HG02973 (cell line): ENCODE data around the gene ADGRA1.

Source experiments
- ATAC-seq: cut with Tn5 transposase; IDR thresholded peaks from one replicate; pipeline ENCODE4 v1.9.1; 2021; ENCODE audit warnings: moderate library complexity; ENCODE audit not compliant: unreplicated experiment

The ADGRA1 gene

DNA sequence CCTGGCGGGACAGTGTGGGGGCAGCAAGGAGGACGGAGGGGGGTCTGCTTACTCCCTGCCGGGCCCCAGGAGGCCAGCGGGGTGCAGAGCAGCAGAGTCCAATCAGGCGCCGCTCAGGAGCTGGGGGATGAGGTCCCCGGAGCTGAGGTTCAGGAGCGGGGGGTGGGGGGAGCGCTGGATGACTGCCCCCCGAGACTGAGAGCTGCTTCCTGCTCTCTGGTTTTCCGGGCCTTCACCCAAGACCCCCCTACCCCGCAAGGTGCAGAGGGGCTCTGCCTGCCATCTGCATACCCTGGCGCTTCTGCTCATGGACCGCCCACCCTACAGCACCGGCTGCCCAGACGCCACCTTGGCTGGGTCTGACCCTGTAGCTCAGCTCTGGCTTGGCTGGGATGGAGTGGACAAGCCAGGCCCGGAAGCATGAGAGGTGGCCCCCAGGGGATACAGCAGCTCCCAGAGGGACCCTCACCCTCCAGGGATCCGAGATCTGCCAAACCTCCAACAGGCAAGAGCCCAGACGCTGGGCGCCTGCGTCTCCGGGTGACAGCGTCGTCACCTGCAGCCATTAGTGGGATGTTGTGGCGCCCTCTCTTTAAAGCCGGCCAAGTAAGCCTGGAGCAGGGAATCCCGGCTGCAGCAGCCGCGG lies 73.2 kb downstream of the ADGRA1 start:
- no peak for ATAC-seq

DNA sequence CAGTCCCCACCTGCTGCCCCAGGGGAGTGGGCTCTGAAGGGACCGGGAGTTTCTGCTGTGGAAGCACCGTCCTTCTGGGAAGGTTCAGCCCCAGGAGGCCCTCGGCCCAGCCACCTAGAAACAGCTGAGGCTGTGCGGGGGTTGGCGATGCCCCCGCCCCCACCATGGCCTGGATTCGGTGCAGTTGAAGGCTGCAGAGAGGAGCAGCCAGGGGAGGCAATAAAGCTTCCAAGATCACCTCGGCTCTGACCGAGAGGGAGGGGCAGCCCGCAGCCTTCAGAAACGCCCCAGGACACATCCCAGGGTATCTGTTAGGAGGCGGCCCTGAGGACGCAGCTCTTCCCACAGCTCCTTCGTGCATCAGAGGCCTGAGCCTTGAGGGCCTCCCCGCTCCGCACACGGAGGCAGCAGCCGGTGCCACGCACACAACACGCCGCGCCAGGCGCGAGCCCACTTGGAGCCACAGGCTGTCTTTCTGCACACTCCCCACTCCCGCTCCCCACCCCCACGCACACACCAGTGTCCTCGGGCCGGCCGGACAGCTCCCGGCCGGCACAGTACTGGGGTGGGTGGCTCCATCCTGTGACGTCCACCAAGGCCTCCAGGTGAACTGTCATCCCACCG lies 73.9 kb downstream of the ADGRA1 start:
- no peak for ATAC-seq

DNA sequence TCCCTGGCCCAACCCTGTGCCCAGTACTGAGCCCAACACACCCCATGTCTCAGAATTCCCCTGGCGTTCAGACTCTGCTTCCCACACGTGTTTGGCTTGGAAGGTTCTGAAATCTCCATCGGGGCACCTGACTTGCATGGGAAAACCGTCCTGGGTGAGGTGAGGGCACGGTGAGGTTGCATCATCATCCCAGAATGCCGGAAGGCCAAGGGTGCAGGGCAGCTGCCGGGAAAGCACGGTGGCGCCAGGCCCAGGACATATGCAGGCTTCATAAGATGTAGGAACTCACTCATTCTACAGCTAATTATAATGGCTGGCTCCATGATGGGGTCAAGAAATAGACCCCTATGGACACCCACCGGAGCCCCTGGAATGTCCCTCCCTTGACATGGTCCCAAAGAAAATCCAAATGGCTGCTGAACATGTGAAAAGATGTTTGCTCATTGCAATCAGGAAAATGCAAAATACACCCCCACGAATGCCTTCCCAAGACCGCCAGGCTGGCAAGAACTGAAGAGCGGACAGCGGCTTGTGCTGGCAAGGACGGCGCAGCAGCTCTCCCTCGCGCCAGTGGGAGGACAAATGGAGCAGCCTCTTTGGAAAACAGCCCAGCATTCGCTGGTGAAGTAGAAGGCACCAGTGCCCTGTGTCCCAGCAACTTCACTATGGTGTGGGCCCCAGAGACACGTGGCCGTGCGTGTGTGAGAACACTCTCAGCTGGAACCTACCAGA lies 74.6 kb downstream of the ADGRA1 start:
- no peak for ATAC-seq

DNA sequence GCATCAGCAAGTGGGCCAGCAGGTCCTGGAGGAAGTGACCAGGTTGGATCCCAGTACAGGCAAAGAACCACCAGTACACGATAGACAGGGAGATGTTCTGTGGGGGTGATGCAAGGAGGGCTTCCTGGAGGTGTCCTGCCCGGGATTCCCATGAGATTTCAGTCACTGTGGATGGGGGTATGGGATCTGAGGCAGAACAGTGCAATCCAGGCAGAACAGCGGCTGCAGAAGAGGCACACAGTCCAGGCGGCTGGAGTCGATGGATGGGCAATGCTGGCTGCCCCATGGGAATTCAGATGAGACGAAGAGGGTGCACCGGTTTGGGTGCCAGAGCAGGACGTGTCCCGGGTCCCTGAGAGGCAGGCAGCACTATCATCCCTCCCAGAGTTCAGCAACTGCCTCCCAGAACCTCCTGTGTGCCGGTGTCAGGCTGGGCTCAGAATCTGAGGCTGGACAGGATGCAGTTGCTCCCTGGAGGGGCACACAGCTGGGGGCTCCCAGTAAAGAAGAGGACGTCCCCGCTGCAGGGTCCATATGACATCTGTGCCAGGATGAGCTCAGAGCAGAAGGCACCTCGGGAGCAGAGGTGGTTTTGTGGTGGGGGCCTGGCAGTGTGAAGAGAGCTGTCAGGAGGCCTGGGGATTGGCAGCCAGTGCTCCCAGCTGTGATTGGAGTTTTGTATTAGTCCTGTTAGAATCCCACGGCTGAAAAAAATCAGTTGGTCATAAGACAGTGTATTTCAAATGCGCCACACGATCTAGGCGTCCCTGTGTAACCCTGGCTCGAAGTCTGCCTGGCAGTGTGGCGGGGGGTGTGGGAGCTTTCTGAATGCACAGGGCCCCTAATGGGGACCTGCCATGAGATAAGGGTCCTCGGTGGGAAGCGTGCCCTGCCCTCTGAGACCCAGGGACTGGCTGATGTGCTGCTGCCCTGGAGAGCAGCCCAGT lies 75.5 kb downstream of the ADGRA1 start:
- ATAC-seq: no peak

DNA sequence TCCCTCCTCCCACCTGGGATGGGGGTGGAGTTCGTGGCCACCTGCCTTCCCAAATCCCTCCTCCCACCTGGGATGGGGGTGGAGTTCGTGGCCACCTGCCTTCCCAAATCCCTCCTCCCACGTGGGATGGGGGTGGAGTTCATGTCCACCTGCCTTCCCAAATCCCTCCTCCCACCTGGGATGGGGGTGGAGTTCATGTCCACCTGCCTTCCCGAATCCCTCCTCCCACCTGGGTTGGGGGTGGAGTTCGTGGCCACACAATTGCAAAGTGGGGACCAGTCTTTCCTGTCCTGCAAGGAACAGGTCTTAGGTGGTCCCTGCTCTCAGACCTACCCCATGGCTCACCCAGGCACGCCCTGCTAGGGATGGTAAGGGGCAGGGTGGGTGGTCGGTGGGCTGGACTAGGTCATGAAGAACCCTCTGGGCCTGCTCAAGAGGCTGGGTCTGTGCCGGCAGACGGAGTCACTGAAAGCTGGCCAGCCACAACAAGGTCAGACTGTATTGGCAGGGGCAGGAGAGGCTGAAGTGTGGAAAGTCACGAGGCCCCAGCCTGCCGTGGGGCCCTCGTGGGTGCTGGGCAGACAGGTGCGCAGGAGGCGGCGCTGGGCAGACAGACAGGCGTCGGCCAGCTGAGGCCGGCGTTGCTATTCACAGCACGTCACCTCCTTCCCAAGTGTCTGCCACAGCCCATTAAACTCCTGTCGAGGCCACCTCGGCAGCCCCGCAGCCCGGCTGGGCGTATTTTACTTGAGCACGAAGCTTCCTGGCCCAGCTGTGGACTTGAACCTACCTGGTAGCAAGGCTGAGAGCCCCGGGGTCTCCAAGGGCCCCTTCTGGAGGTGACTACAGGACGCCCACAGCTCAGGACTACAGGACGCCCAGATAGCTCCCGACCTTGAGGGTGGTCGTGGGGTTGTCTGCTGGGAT lies 76.4 kb downstream of the ADGRA1 start:
- ATAC-seq: no peak

DNA sequence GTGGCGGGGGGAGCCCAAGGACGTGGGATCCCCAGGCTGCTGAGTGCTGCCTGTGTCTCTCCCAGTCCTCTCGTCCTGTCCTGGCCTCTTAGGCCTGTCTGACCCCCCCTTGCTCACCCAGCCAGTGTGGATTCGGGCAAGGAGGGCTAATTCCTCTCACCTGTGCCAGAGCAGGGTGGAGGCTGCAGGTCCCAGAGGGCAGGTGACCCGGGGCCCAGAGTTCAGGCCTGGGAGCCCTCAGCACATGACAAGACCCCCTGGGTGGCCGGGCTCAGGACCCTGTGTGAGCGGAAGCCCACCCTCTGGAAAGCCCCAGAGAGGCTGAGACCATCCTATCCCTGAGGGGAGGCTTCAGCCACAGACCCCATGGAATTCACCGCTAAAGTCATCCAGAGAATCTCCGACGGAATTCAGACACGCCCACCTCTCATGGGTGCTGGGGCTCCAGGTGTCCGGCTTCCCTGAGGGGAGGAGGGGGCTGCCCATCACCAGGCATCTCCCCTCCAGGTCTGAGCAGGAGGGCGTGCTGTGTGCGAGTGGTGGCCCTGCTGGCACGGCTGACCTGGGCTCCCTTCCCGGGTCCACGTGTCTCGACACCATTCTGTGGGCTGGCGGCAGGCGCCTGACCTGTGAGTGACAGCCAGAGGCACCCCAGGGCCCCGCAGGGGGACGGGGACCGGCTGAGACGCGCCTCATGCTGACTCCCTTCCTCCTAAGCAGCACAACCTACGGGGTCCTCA lies 77.3 kb downstream of the ADGRA1 start:
- no peak for ATAC-seq

DNA sequence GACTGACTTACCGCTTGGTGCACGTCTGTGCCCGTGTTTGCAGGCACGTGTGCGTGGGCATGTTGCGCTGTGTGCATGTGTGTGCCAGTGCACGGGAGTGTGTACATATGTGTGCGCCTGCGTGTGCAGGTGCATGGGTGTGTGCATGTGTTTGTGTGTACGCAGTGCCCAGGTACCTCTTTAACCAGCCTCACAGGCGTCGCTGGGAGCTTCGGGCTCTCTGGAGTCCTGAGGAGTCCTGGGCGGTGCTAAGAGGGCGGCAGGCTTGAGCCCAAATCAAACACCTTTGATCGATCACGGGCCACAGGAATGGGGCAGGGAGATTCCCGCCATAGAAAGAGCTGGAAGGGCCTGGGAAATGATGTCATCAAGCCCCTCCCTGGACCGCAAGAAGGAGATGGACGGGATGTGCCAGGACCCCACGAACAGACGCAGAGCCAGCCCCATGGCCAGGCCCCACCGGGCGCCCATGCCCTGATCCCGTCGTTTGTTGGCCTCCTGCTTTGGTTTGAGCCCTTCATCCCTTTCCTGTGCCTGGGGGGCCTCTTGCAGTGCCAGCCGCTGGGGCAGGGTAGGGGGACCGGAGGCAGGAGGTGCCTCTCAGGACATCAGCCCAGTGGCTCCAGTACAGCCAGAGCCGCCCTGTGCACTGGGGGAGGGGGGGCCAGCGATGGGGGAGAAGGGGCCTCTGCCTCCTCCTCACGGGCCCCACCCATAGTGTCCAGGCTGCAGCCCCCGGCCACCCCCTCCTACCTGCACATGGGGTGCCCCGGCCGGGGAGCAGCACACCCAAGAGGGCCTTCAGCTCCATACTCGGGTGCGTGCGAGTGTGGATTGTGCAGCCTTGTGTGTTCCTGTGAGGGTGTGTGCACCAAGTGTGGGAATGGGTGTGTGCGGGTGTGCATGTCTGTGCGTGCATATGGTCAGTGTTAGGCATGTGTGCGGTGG lies 78.1 kb downstream of the ADGRA1 start:
- no peak for ATAC-seq

DNA sequence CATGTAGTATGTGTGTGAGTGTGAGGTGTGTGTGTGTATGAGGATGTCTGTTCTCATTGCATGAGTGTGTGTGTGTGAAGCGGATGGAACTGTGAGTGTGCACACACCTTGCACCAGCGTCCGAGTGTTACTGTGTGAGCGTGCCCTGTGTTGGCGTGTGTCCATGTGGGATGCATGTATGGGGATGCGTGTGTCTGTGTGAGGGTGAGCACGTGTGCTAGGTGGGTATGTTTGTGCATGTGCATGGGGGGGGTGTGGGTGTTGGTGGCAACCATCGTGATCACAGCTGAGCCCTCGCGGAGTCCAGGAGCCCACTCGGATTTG lies 78.7 kb downstream of the ADGRA1 start:
- ATAC-seq: no peak

DNA sequence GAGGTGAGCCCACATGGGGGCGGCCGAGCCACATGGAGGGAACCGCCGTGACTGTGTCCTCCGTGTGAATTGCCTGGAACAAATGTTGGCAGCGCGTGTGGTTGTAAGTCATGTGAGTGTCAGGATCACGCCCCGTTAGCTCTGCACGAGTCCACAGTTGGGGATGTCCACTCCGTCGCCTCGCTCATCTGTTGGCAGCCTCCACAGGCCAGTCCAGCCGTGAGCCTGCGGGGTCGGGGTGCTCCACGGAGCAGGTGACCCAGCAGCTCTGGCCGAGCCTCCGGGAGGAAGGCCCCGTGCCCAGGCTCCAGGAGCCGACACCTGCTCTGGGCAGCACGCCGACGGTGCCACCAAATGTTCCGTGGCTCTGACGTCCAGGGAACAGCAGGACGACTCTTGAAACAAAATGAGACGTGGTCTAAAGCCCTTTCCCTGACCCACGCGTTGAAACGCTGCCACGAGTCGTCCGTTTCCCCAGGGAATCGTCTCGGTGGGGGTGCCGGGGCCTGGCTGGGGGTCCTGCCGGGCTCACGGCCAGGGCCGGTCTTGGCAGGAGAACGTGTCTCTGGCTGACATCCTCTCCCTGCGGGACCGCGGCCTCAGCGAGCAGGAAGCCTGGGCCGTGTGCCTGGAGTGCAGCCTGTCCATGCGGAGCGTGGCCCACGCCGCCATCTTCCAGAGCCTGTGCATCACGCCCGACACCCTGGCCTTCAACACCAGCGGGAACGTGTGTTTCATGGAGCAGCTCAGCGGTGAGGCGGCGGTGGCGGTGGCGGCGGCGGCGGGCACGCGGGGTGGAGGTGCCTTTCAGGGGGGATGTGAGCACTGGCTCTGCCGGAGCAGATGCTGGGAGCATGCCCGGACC lies 79.3 kb downstream of the ADGRA1 start:
- ATAC-seq: no peak

DNA sequence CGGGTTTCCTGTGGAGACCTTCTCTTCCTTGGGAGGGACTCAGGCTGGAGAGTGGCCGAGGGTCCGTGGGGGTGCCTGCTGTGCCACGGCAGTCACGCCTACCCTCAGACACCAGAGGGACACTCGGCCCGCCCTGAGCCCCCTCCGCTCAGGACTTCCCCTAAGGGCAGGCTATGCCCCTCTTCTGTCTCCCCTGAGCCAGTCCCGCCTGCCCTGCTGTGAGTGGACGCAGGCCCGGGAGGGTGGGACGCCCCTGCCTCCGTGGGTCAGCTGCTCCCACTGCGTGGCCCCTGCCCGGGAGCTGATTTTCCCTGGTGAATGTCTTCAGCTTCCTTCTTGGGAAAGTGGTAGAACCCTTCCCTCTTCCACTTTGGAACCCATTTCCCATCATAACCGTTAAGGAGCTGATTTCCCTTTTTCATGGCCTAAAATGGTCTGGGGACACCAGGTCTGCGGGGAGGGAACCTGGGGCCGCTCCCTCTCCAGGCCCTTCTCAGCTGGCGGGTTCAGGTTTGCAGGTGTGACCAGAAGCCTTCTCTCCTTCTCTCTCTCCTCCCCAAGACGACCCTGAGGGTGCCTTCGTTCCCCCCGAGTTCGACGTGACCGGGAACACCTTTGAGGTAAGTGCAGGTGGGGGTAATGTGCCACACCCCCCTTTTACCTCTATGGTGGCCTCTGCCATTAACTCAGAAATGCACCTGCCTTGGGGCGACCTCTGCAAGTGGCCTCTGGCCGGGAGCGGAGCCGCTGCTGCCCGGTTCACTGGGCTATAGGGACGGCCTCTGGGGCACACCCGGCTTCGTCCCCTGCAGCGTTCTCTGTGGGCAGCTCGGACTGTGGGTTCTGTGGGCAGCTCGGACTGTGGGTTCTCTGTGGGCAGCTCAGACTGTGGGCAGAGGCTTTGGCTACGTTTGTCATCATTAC lies 80.2 kb downstream of the ADGRA1 start:
- ATAC-seq: no peak

DNA sequence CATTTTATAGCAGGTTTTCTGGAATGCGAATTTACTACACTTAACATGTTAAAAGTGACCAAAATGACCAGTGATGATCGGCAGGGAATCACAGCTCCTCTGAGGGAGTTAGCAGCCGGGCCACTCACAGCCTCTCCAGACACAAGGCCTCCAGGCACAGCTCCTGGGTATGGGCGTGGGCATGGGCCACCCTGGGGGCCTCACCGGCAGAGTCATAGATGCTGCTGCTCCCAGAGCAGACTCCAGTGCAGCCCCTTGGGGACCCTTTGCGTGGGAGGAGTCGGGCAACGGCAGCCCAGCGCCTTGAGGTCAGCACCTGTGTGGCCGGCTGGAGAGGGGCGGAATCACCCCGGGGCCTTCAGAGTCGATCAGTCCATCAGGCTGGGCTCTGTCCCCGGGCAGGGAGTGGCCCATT lies 80.9 kb downstream of the ADGRA1 start:
- no peak for ATAC-seq

DNA sequence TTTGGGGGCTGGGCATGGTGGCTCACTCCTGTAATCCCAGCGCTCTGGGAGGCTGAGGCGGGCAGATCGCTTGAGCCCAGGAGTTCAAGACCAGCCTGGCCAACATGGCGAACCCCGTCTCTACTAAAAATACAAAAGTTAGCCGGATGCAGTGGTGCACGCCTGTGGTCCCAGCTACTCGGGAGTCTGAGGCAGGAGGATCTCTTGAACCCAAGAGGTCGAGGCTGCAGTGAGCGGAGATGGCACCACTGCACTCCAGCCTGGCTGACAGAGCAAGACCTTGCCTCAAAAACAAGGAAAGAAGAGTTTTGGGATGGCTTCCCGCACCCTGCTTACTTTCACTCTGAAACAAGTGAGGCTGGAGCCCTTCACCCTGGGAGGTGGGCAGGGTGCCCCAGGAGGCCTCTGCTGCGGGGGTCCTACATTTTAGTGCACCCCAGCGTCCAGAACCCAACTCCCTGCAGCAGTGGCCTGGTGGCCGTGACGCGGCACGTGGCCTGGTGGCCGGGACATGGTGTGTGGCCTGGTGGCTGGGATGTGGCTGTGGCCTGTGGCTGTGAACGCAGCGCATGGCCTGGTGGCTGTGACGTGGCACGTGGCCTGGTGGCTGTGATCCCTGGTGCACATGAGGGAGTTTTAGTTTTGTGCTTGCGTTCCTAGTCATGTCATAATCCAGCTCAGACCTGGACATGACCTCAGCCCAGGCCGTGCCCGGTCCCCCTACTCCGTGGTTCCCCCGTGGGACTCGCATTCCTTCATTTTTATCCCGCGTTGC lies 81.6 kb downstream of the ADGRA1 start:
- no peak for ATAC-seq

DNA sequence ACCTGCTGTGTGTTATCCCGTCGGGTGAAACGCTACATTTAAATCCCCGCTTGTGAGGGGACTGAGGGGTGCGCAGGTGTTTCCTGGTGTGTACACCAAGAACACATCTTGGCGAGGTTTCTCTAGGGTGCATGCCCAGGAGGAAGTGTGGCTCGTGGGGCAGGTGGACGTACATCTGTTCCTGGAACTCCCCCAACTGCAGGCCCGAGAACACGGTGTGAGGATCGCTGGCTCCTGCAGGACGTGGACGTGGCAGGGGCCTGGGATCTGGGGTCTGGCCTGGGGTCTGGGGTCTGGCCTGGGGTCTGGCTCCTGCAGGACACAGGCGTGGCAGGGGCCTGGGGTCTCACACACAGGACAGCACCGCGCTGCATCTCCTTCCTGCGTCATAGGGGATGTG lies 82.4 kb downstream of the ADGRA1 start:
- ATAC-seq: no peak

DNA sequence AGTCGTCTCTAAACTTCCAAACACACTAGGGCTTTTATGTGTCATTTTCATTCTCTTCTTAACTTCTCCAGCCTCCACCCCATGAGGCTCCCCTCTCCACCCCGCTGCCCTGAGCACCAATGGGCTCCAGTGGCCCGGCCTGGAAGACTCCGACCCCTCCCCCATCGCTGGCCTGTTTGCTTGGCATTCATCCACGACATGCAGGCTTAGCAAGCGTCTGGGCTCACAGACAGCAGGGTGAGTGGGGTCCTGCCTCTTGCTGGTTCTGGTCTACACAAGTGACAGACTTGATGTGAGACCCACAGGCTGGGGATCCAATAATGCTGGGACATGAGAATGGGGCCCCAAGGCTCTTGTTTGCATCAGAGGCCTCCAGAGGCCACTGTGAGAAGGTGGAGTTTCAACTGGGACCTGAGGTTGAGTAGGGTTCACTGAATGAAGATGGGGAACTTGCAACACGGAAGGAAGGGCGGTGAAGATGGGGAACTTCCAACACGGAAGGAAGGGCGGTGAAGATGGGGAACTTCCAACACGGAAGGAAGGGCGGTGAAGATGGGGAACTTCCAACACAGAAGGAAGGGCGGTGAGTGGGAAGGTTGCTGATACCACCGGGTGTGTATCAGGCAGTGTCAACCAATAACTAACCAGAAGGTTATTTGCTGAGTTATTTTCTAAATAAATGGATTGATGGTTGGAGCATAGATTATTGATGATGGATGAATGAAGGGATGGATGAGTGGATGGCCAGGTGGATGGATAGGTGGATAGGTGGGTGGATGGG lies 86.3 kb downstream of the ADGRA1 start:
- no peak for ATAC-seq

DNA sequence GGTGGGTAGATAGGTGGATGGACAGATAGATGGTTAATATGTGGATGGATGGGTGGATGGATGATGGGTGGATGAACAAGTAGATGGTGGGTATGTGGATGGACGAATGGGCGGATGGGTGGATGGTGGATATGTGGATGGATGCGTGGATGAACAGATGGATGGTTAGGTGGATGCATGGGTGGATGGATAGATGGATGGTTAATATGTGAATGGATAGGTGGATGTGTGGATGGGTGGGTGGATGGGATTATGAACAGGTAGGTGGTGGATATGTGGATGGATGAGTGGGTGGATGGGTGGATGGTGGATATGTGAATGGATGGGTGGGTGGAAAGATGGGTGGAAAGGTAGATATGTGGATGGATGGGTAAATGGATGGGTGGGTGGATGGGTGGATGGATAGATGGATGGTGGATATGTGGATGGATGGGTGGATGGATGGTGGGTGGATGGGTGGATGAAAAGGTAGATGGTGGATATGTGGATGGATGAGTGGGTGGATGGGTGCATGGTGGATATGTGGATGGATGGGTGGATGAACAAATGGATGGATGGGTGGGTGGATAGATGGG lies 87.1 kb downstream of the ADGRA1 start:
- ATAC-seq: no peak
